Measurements from ENCODE around the gene SYTL3. TPM values are rescaled to one million over a fixed set of nuclear protein-coding genes. Genes with fewer than 3 reads are reported as not detected.

Gene SYTL3
- total and polyA plus RNA-seq, 2 donors (not counting 1 experiment from before 2014, with no cell fraction given) = 1.1 to 5.4 TPM

DNA sequence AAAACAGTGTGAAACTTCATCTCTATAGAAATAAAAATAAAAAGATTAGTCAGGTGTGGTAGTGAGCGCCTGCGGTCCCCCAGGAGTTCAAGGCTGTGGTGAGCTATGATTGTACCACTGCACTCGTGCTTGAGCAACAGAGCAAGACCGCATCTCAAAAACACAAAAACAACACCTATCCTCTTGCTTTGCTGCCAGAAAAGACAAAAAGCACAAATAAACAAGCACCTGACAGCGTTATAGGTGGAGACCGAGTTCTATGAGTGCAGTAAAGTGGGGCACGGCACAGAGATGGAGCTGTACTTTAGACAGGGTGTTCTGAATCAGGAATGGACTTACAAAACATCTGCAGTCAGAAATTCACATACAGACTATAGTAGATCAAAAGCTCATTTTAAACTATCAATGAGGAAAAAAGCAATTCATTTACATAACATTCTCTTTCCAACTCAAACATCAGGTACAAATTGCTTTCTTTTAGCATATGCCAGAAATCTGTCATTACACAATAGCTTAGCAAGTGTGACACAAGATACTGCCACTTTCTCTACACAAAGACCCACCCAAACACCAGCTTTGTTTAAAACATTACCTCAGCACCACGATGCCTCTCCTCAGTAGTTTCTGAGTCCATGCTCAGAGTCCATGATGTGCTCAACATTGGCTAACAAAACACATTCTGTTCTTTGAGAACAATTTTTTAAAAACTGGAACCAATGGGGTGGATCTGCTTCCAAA lies 159.3 kb downstream of the SYTL3 start:
- Mint-ChIP-seq H3K9me3 (ENCODE audit: insufficient read depth) (no peaks in the 10 kb centered on the region), H3K4me3 (peak overlapping the region; percentile 85), H3K4me1 (peaks cover 96% of the 10 kb centered on the region), H3K27me3 (no peaks in the 10 kb centered on the region), H3K27ac (peak overlapping the region; percentile 96)
- TF ChIP-seq, protein P1, sequence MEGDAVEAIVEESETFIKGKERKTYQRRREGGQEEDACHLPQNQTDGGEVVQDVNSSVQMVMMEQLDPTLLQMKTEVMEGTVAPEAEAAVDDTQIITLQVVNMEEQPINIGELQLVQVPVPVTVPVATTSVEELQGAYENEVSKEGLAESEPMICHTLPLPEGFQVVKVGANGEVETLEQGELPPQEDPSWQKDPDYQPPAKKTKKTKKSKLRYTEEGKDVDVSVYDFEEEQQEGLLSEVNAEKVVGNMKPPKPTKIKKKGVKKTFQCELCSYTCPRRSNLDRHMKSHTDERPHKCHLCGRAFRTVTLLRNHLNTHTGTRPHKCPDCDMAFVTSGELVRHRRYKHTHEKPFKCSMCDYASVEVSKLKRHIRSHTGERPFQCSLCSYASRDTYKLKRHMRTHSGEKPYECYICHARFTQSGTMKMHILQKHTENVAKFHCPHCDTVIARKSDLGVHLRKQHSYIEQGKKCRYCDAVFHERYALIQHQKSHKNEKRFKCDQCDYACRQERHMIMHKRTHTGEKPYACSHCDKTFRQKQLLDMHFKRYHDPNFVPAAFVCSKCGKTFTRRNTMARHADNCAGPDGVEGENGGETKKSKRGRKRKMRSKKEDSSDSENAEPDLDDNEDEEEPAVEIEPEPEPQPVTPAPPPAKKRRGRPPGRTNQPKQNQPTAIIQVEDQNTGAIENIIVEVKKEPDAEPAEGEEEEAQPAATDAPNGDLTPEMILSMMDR (IDR thresholded peaks at IDR 0.05) = no peak
- TF ChIP-seq EZH2 (IDR thresholded peaks at IDR 0.05; ENCODE audit: borderline replicate concordance, insufficient read depth, low read depth, low read length, poor library complexity, severe bottlenecking) = no peak
- peaks cover 4 to 70% of the 10 kb centered on the region in 2 experiments for H3K36me3 ChIP-seq (replicated peaks in 1 of 2; ENCODE audit: control extremely low read depth in 1 of 2, control insufficient read depth in 1 of 2, extremely low read depth in 1 of 2, insufficient read depth in 2 of 2, low read length in 1 of 2)
- ChIA-PET POLR2A (interaction anchor here (0.6 to 3.1 kb wide), 13 partner anchors 8 to 191 kb away, joined by 3 to 48 read pairs (median 6); partner anchors contain the start of genes EZR and RSPH3), CTCF (interaction anchor here (0.6 to 3.5 kb wide), 21 partner anchors 8 to 595 kb away, joined by 3 to 38 read pairs (median 4); no protein-coding TSS in a partner anchor)
- H3K9ac ChIP-seq (ENCODE audit: low read length) = peak overlapping the region; percentile 35
- peaks cover 0 to 3% (median 0%) of the 10 kb centered on the region in 3 donors for H3K9me3 ChIP-seq (ENCODE audit: control extremely low read depth in 1 of 3, control insufficient read depth in 2 of 3, insufficient read depth in 1 of 3, low read length in 2 of 3)
- no peaks in the 10 kb centered on the region for H3K27me3 ChIP-seq (replicated peaks in 1 of 4; ENCODE audit: control extremely low read depth in 1 of 4, control insufficient read depth in 3 of 4, insufficient read depth in 4 of 4, low read length in 3 of 4)
- peak overlapping the region; percentile 94 to 96 for H3K27ac ChIP-seq (ENCODE audit: low read length in 2 of 2)
- intact Hi-C loops (cut with micrococcal nuclease) = loop anchor here (1.0 to 10.0 kb wide), 8 partner anchors 9 to 296 kb away; no protein-coding TSS in a partner anchor
- H2AFZ ChIP-seq (ENCODE audit: insufficient read depth, low read depth, low read length, poor library complexity, severe bottlenecking) = no peak overlapping the region
- H4K20me1 ChIP-seq (ENCODE audit: control insufficient read depth, insufficient read depth, low read length, poor library complexity, severe bottlenecking) = peaks cover 54% of the 10 kb centered on the region
- peaks cover 97 to 98% of the 10 kb centered on the region in 2 donors for H3K4me1 ChIP-seq (ENCODE audit: control insufficient read depth in 2 of 2, insufficient read depth in 2 of 2, low read length in 2 of 2)
- peak overlapping the region; percentile 95 for H3K4me2 ChIP-seq (replicated peaks; ENCODE audit: low read depth, low read length, poor library complexity, severe bottlenecking)
- WGBS (ENCODE audit: insufficient coverage) = 6% methylated on average over 3 of the region's 8 CpGs
- H3K4me3 ChIP-seq (ENCODE audit: control extremely low read depth in 1 of 5, extremely low read depth in 1 of 5, insufficient read depth in 1 of 5, low read depth in 2 of 5, low read length in 4 of 5) = peak overlapping the region in 3 of 5 experiments; percentile 12 to 50 (median 15)
- ATAC-seq (ENCODE audit: low read depth) (peak; percentile 80), DNase-seq (peak; percentile 89)
- H3K79me2 ChIP-seq (ENCODE audit: control insufficient read depth, insufficient read depth, low read length) = peaks cover 98% of the 10 kb centered on the region

Measured in B cell (primary cell).